Measurements from ENCODE around the gene ADISSP. TPM values are rescaled to one million over a fixed set of nuclear protein-coding genes. Genes with fewer than 3 reads are reported as not detected.

The ADISSP gene
- total and polyA plus RNA-seq, 2 donors (not counting 1 experiment from before 2014, with no cell fraction given) = 18.4 to 28.8 TPM

- H3K9me3 ChIP-seq (ENCODE audit: control extremely low read depth in 1 of 3, control insufficient read depth in 2 of 3, insufficient read depth in 1 of 3, low read length in 2 of 3) = peaks cover 0 to 10% (median 0%) of the 10 kb centered on the region in 3 donors
- Mint-ChIP-seq H3K4me1 (peaks cover 4% of the 10 kb centered on the region), H3K9me3 (ENCODE audit: insufficient read depth) (no peaks in the 10 kb centered on the region), H3K27ac (no peak overlapping the region), H3K27me3 (peaks cover 26% of the 10 kb centered on the region), H3K4me3 (peak overlapping the region; percentile 30)
- peak; percentile 65 for DNase-seq
- H3K27ac ChIP-seq (ENCODE audit: low read length in 2 of 2) = no peak overlapping the region
- 48% methylated on average over 43 of the region's 45 CpGs for WGBS (ENCODE audit: insufficient coverage)
- peak; percentile 75 for ATAC-seq (ENCODE audit: low read depth)
- no peaks in the 10 kb centered on the region for H4K20me1 ChIP-seq (ENCODE audit: control insufficient read depth, insufficient read depth, low read length, poor library complexity, severe bottlenecking)
- intact Hi-C loops (cut with micrococcal nuclease) = loop anchor here (2.0 kb wide), 1 partner anchor 24 kb away; no protein-coding TSS in a partner anchor
- H3K27me3 ChIP-seq (replicated peaks in 1 of 4; ENCODE audit: control extremely low read depth in 1 of 4, control insufficient read depth in 3 of 4, insufficient read depth in 4 of 4, low read length in 3 of 4) = peaks cover 0 to 26% (median 2%) of the 10 kb centered on the region in 4 experiments
- peak overlapping the region; percentile 63 for H3K4me2 ChIP-seq (replicated peaks; ENCODE audit: low read depth, low read length, poor library complexity, severe bottlenecking)
- peak overlapping the region; percentile 66 for H2AFZ ChIP-seq (ENCODE audit: insufficient read depth, low read depth, low read length, poor library complexity, severe bottlenecking)
- peak overlapping the region in 2 of 5 experiments; percentile 9 to 18 for H3K4me3 ChIP-seq (ENCODE audit: control extremely low read depth in 1 of 5, extremely low read depth in 1 of 5, insufficient read depth in 1 of 5, low read depth in 2 of 5, low read length in 4 of 5)
- no peaks in the 10 kb centered on the region for H3K36me3 ChIP-seq (replicated peaks in 1 of 2; ENCODE audit: control extremely low read depth in 1 of 2, control insufficient read depth in 1 of 2, extremely low read depth in 1 of 2, insufficient read depth in 2 of 2, low read length in 1 of 2)
- peaks cover 0 to 13% of the 10 kb centered on the region in 2 donors for H3K4me1 ChIP-seq (ENCODE audit: control insufficient read depth in 2 of 2, insufficient read depth in 2 of 2, low read length in 2 of 2)
- TF ChIP-seq, protein P1, sequence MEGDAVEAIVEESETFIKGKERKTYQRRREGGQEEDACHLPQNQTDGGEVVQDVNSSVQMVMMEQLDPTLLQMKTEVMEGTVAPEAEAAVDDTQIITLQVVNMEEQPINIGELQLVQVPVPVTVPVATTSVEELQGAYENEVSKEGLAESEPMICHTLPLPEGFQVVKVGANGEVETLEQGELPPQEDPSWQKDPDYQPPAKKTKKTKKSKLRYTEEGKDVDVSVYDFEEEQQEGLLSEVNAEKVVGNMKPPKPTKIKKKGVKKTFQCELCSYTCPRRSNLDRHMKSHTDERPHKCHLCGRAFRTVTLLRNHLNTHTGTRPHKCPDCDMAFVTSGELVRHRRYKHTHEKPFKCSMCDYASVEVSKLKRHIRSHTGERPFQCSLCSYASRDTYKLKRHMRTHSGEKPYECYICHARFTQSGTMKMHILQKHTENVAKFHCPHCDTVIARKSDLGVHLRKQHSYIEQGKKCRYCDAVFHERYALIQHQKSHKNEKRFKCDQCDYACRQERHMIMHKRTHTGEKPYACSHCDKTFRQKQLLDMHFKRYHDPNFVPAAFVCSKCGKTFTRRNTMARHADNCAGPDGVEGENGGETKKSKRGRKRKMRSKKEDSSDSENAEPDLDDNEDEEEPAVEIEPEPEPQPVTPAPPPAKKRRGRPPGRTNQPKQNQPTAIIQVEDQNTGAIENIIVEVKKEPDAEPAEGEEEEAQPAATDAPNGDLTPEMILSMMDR (IDR thresholded peaks at IDR 0.05) = no peak
- TF ChIP-seq EZH2 (IDR thresholded peaks at IDR 0.05; ENCODE audit: borderline replicate concordance, insufficient read depth, low read depth, low read length, poor library complexity, severe bottlenecking) = no peak
- H3K9ac ChIP-seq (ENCODE audit: low read length) = no peak overlapping the region
- ChIA-PET CTCF (interaction anchor here (1.0 kb wide), 1 partner anchor 23 kb away, joined by 3 read pairs; the partner anchor contains the start of gene ADISSP), POLR2A (no interaction called here)
- no peaks in the 10 kb centered on the region for H3K79me2 ChIP-seq (ENCODE audit: control insufficient read depth, insufficient read depth, low read length)
These were observed 22.5 kb downstream of the ADISSP start for GRCh38 chr20:3744806-3745685.

DNA sequence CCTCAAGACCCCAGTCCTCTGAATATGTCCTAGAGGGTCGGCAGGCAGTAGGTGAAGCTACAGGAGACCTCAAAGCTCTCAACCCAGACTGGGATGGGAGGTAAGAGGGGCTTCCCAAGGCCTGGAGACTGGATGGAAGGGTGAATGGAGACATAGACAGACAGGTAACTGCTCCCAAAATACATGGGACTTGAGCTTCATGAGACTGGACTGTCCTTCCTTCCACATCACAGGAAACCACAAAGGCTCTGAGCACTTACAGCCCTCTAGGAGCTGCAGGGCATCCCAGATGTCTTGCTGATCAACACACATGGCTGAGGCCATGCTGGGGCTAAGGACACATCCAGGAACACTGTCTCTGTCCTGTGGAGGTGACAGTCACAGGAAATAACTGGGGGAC is 23.5 kb downstream of the ADISSP start:
- Histone ChIP-seq H3K4me1 (ENCODE audit: control insufficient read depth in 2 of 2, insufficient read depth in 2 of 2, low read length in 2 of 2) (peaks cover 0 to 8% of the 10 kb centered on the region in 2 donors), H3K36me3 (replicated peaks in 1 of 2; ENCODE audit: control extremely low read depth in 1 of 2, control insufficient read depth in 1 of 2, extremely low read depth in 1 of 2, insufficient read depth in 2 of 2, low read length in 1 of 2) (no peaks in the 10 kb centered on the region), H3K4me2 (replicated peaks; ENCODE audit: low read depth, low read length, poor library complexity, severe bottlenecking) (no peak overlapping the region), H3K9ac (ENCODE audit: low read length) (no peak overlapping the region), H2AFZ (ENCODE audit: insufficient read depth, low read depth, low read length, poor library complexity, severe bottlenecking) (no peak overlapping the region), H3K27me3 (replicated peaks in 1 of 4; ENCODE audit: control extremely low read depth in 1 of 4, control insufficient read depth in 3 of 4, insufficient read depth in 4 of 4, low read length in 3 of 4) (peaks cover 0 to 26% (median 2%) of the 10 kb centered on the region in 4 experiments), H3K9me3 (ENCODE audit: control extremely low read depth in 1 of 3, control insufficient read depth in 2 of 3, insufficient read depth in 1 of 3, low read length in 2 of 3) (peaks cover 0 to 10% (median 0%) of the 10 kb centered on the region in 3 donors), H3K79me2 (ENCODE audit: control insufficient read depth, insufficient read depth, low read length) (no peaks in the 10 kb centered on the region), H3K27ac (ENCODE audit: low read length in 2 of 2) (no peak overlapping the region), H3K4me3 (ENCODE audit: control extremely low read depth in 1 of 5, extremely low read depth in 1 of 5, insufficient read depth in 1 of 5, low read depth in 2 of 5, low read length in 4 of 5) (no peak overlapping the region), H4K20me1 (ENCODE audit: control insufficient read depth, insufficient read depth, low read length, poor library complexity, severe bottlenecking) (no peaks in the 10 kb centered on the region)
- CTCF ChIA-PET = no interaction called here
- ATAC-seq (ENCODE audit: low read depth) (no peak), DNase-seq (no peak)
- Mint-ChIP-seq H3K4me3 (no peak overlapping the region), H3K9me3 (ENCODE audit: insufficient read depth) (no peaks in the 10 kb centered on the region), H3K27me3 (peaks cover 29% of the 10 kb centered on the region), H3K27ac (no peak overlapping the region), H3K4me1 (peaks cover 4% of the 10 kb centered on the region)
- TF ChIP-seq, protein P1 (IDR thresholded peaks at IDR 0.05) = no peak
- TF ChIP-seq EZH2 (IDR thresholded peaks at IDR 0.05; ENCODE audit: borderline replicate concordance, insufficient read depth, low read depth, low read length, poor library complexity, severe bottlenecking) = no peak
- intact Hi-C loops (cut with micrococcal nuclease) = loop anchor here (2.0 kb wide), 1 partner anchor 25 kb away; no protein-coding TSS in a partner anchor
- WGBS (ENCODE audit: insufficient coverage) = 100% methylated on average over 1 of the region's 1 CpG
- POLR2A ChIA-PET = no interaction called here

All from B cell (primary cell).